Panc1 (cell line): Measurements from ENCODE around the gene CDK17.

ENCODE experiments used
- POLR2AphosphoS5 ChIP-seq: IDR thresholded peaks from 2 replicates; pipeline ENCODE4 v1.6.1; 2012; ENCODE audit warnings: mild to moderate bottlenecking, low read depth, low read length, moderate library complexity
- REST ChIP-seq, 2 experiments: IDR thresholded peaks; 2 replicates each; pipeline ENCODE4 v1.6.1; 2011 to 2012; ENCODE audit warnings: low read depth in 2 of 2, control low read depth in 1 of 2, low read length in 1 of 2, mild to moderate bottlenecking in 1 of 2, moderate library complexity in 1 of 2; ENCODE audit not compliant: insufficient read depth in 1 of 2
- SIN3A ChIP-seq: IDR thresholded peaks from 2 replicates; pipeline ENCODE4 v1.6.1; 2012; ENCODE audit warnings: low read depth, mild to moderate bottlenecking, low read length, moderate library complexity, borderline replicate concordance; ENCODE audit not compliant: insufficient read depth

GRCh38 chr12:96274331-96274730 is 125.9 kb downstream of the CDK17 start:
- TF ChIP-seq REST (IDR thresholded peaks at IDR 0.05; ENCODE audit: insufficient read depth in 1 of 2, low read depth in 2 of 2, low read length in 1 of 2): no peak
- no peak for TF ChIP-seq POLR2AphosphoS5
- no peak for TF ChIP-seq SIN3A
